Activated naive CD8-positive, alpha-beta T cell (primary cell): ENCODE measurements around the gene EPHX1.

Experiments used
- H3K27ac Mint-ChIP-seq: one replicate; pipeline ENCODE4 v1.8.0; 2021; ENCODE audit warnings: mixed read lengths
- H3K27me3 Mint-ChIP-seq: one replicate; pipeline ENCODE4 v1.8.0; 2021; ENCODE audit warnings: mixed read lengths
- H3K36me3 Mint-ChIP-seq: one replicate; pipeline ENCODE4 v1.8.0; 2021; ENCODE audit warnings: mixed read lengths
- H3K4me1 Mint-ChIP-seq: one replicate; pipeline ENCODE4 v1.8.0; 2021; ENCODE audit warnings: low read depth, mixed read lengths
- H3K4me3 Mint-ChIP-seq: one replicate; pipeline ENCODE4 v1.8.0; 2021; ENCODE audit warnings: mild to moderate bottlenecking, mixed read lengths
- H3K9me3 Mint-ChIP-seq: one replicate; pipeline ENCODE4 v1.8.0; 2021; ENCODE audit warnings: low read depth, mixed read lengths

Gene EPHX1

GRCh38 chr1:225890346-225891228 lies 80.7 kb downstream of the EPHX1 start:
- no peaks in the 10 kb centered on the region for H3K9me3 Mint-ChIP-seq
- H3K27me3 Mint-ChIP-seq = no peaks in the 10 kb centered on the region
- no peaks in the 10 kb centered on the region for H3K36me3 Mint-ChIP-seq
- H3K4me3 Mint-ChIP-seq = no peak overlapping the region
- no peak overlapping the region for H3K27ac Mint-ChIP-seq
- H3K4me1 Mint-ChIP-seq = peaks cover 17% of the 10 kb centered on the region

GRCh38 chr1:225891229-225891972 lies 81.5 kb downstream of the EPHX1 start:
- H3K4me3 Mint-ChIP-seq = no peak overlapping the region

GRCh38 chr1:225892307-225892706 lies 82.4 kb downstream of the EPHX1 start:
- Mint-ChIP-seq H3K4me1 (peaks cover 34% of the 10 kb centered on the region), H3K27ac (no peak overlapping the region), H3K36me3 (no peaks in the 10 kb centered on the region), H3K9me3 (no peaks in the 10 kb centered on the region), H3K4me3 (no peak overlapping the region), H3K27me3 (no peaks in the 10 kb centered on the region)

More at GRCh38 chr1:225891229-225891972, 81.5 kb downstream of the EPHX1 start:
- Mint-ChIP-seq H3K9me3 (no peaks in the 10 kb centered on the region), H3K27ac (no peak overlapping the region), H3K4me1 (peaks cover 25% of the 10 kb centered on the region), H3K27me3 (no peaks in the 10 kb centered on the region), H3K36me3 (no peaks in the 10 kb centered on the region)
